Fibroblast of the aortic adventitia (primary cell): ENCODE results near the gene MXRA8. TPM values are rescaled to one million over a fixed set of nuclear protein-coding genes. Genes with fewer than 3 reads are reported as not detected.
"Not testable (repeated sequence)": the region's sequence is repeated elsewhere in the genome, so short reads cannot be mapped to it uniquely, and the experiment has no call there.

Source experiments
- DNase-seq: peaks from one replicate; pipeline ENCODE4 v3.0.0-alpha.2; 2010; ENCODE audit warnings: low read depth
- H3K4me3 ChIP-seq: 2 replicates; pipeline ENCODE4 v1.5.1; 2011; ENCODE audit warnings: low read depth, mild to moderate bottlenecking, control low read depth, low read length, moderate library complexity
- CTCF ChIP-seq: IDR thresholded peaks from 2 replicates; pipeline ENCODE4 v1.5.1; 2011; ENCODE audit warnings: mild to moderate bottlenecking, low read length, control low read depth, inconsistent platforms; ENCODE audit not compliant: insufficient read depth
- total RNA-seq: library from RNA; depleted of rRNA; stranded (reverse); fragments of >200 nt; gene quantifications from 2 replicates; pipeline ENCODE4 v1.2.3, GENCODE V29; 2012; ENCODE audit warnings: low replicate concordance

MXRA8 gene
- total RNA-seq, result 367 and 605 TPM in 2 replicates

GRCh38 chr1:1358433-1359271 is at the start of gene MXRA8:
TSS of gene MXRA8 (minus strand) at chr1:1358555. CDS start at chr1:1358504, 51 bp downstream.
- peak within 1 kb of the TSS; percentile 88 for H3K4me3 ChIP-seq
- peak; percentile 96 for DNase-seq
- TF ChIP-seq CTCF, result no peak

GRCh38 chr1:1407636-1408318 is 49.4 kb upstream of the MXRA8 start:
- peak; percentile 34 for TF ChIP-seq CTCF
- DNase-seq, result peak; percentile 36
- peak overlapping the region; percentile 82 for H3K4me3 ChIP-seq

GRCh38 chr1:1406821-1407635 is 48.7 kb upstream of the MXRA8 start, which contains the start of gene MRPL20:
TSS of gene MRPL20 (minus strand) at chr1:1407293. CDS start at chr1:1407217, 76 bp downstream.
- peak within 1 kb of the TSS; percentile 82 for H3K4me3 ChIP-seq
- peak; percentile 83 for DNase-seq
- TF ChIP-seq CTCF, result no peak

GRCh38 chr1:1406101-1406820 is 47.9 kb upstream of the MXRA8 start:
- H3K4me3 ChIP-seq, result peak overlapping the region; percentile 82
- no peak for TF ChIP-seq CTCF
- no peak for DNase-seq

- no peak for TF ChIP-seq CTCF
- DNase-seq, result no peak
- H3K4me3 ChIP-seq, result no peak overlapping the region
These were observed 45.3 kb upstream of the MXRA8 start for GRCh38 chr1:1403653-1404052.

GRCh38 chr1:1402901-1403392 is 44.6 kb upstream of the MXRA8 start:
- not testable (repeated sequence) for H3K4me3 ChIP-seq, DNase-seq
